Lung (tissue), 12 donors: Measurements from ENCODE around the gene OSBPL9. TPM values are rescaled to one million over a fixed set of nuclear protein-coding genes. Genes with fewer than 3 reads are reported as not detected.

ENCODE experiments used
- ATAC-seq: fragments of 200-7000 bp; cut with Tn5 transposase; one replicate; pipeline ENCODE4 v1.9.1; 2020; ENCODE audit warnings: moderate number of reproducible peaks; ENCODE audit not compliant: insufficient read depth, low FRiP score
- DNase-seq, 3 donors: peaks; one replicate each; pipeline ENCODE4 v3.0.0-alpha.2; 2013 to 2017
- H3K27ac ChIP-seq, 2 donors: one replicate each; pipeline ENCODE4 v1.5.1; 2013; ENCODE audit warnings: mild to moderate bottlenecking in 2 of 2, moderate library complexity in 2 of 2, control low read depth in 1 of 2, inconsistent platforms in 1 of 2, low read depth in 1 of 2, low read length in 1 of 2
- H3K27me3 ChIP-seq, 3 donors: one replicate each; pipeline ENCODE4 v1.5.1; 2013; ENCODE audit warnings: low read length in 2 of 3; ENCODE audit not compliant: control insufficient read depth in 3 of 3, insufficient read depth in 3 of 3
- H3K36me3 ChIP-seq, 4 donors: one replicate each; pipeline ENCODE4 v1.5.1; 2013; ENCODE audit warnings: low read length in 4 of 4, mild to moderate bottlenecking in 1 of 4, moderate library complexity in 1 of 4; ENCODE audit not compliant: control insufficient read depth in 4 of 4, insufficient read depth in 4 of 4
- H3K4me1 ChIP-seq, 5 donors: one replicate each; pipeline ENCODE4 v1.5.1; 2013; ENCODE audit warnings: low read length in 5 of 5, mild to moderate bottlenecking in 2 of 5, moderate library complexity in 1 of 5; ENCODE audit not compliant: control insufficient read depth in 5 of 5, insufficient read depth in 5 of 5
- H3K4me3 ChIP-seq: one replicate; pipeline ENCODE4 v1.5.1; 2013; ENCODE audit warnings: mild to moderate bottlenecking, control low read depth, moderate library complexity
- H3K9ac ChIP-seq, 2 donors: one replicate each; pipeline ENCODE4 v1.5.1; 2013; ENCODE audit warnings: low read length in 2 of 2, control low read depth in 1 of 2; ENCODE audit not compliant: insufficient read depth in 1 of 2
- H3K9me3 ChIP-seq, 4 donors: one replicate each; pipeline ENCODE4 v1.5.1; 2013; ENCODE audit warnings: low read length in 3 of 4, mild to moderate bottlenecking in 1 of 4, moderate library complexity in 1 of 4; ENCODE audit not compliant: control insufficient read depth in 4 of 4, insufficient read depth in 3 of 4
- CTCF ChIP-seq: IDR thresholded peaks from 2 replicates; pipeline ENCODE4 v1.5.1; 2012; ENCODE audit warnings: mild to moderate bottlenecking; ENCODE audit errors: control extremely low read depth, extremely low read depth
- WGBS, 2 donors: extraction: QIAGEN DNeasy Blood & Tissue Kit; methylation state at CpG; one replicate each; pipeline ENCODE4 v1.1.7; 2013; 5-methylcytosine and 5-hydroxymethylcytosine counted together
- polyA plus RNA-seq, 2 donors: library from polyadenylated mRNA; stranded (reverse); fragments of 200-250 nt; gene quantifications; one replicate each; pipeline ENCODE4 v1.2.1, GENCODE V29; 2013
- total RNA-seq, 2 donors: library from RNA; depleted of rRNA in 1 of 2; stranded (reverse); fragments of >200 nt in 1 of 2; gene quantifications; one replicate each; pipeline ENCODE4 v1.2.1, GENCODE V29; 2014 to 2021
- donor health status: control.
- donor health status: control.
- donor health status: Bipolar disorder and iron deficiency.
- donor health status: healthy.
- donor health status: DM: yes; HTN: yes; CAD: no.

The OSBPL9 gene
- total and polyA plus RNA-seq, 4 donors: 36.8 to 135 (median 72.4) TPM

GRCh38 chr1:51651552-51651942 lies 34.7 kb downstream of the OSBPL9 start:
- no peak overlapping the region for H3K27ac ChIP-seq
- H3K4me1 ChIP-seq: peaks cover 0 to 26% (median 9%) of the 10 kb centered on the region in 5 donors
- H3K9me3 ChIP-seq: no peaks in the 10 kb centered on the region
- no peak overlapping the region for H3K4me3 ChIP-seq
- no peak for DNase-seq
- no peak for TF ChIP-seq CTCF
- H3K27me3 ChIP-seq: no peaks in the 10 kb centered on the region
- ATAC-seq: no peak
- WGBS, 2 donors: 95 to 97% methylated on average over 3 of the region's 3 CpGs
- no peak overlapping the region for H3K9ac ChIP-seq
- peaks cover 0 to 4% (median 1%) of the 10 kb centered on the region in 4 donors for H3K36me3 ChIP-seq

GRCh38 chr1:51652599-51652998 lies 35.7 kb downstream of the OSBPL9 start:
- Histone ChIP-seq H3K4me3 (no peak overlapping the region), H3K27ac (no peak overlapping the region), H3K9ac (no peak overlapping the region), H3K9me3 (no peaks in the 10 kb centered on the region), H3K27me3 (no peaks in the 10 kb centered on the region), H3K36me3 (peaks cover 0 to 4% (median 1%) of the 10 kb centered on the region in 4 donors), H3K4me1 (peaks cover 0 to 25% (median 9%) of the 10 kb centered on the region in 5 donors)
- TF ChIP-seq CTCF: no peak
- DNase-seq: no peak
- no peak for ATAC-seq

DNA sequence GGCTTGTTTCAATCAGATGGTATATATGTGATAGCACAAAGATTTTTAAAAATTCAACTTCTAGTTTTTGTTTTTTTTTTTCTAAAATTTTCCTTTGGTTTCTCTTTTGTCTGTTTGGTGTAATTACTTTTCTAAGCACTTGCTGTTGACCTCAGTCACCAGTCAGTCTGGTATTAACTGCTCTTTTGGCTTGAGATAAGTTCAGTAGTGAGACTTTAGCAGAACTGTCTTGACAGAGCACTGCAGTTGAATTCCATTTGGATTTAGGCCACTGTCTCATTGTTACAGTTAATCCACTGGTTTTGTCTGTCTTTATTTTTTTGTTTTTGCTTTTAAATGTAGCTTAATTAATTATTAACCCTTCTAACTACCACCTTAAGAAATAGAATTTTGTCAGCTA lies 36.2 kb downstream of the OSBPL9 start:
- H3K27ac ChIP-seq: no peak overlapping the region
- no peak overlapping the region for H3K9ac ChIP-seq
- H3K4me1 ChIP-seq: peaks cover 0 to 20% (median 5%) of the 10 kb centered on the region in 5 donors
- H3K27me3 ChIP-seq: no peaks in the 10 kb centered on the region
- H3K4me3 ChIP-seq: no peak overlapping the region
- ATAC-seq (no peak), DNase-seq (no peak)
- TF ChIP-seq CTCF: no peak
- no peaks in the 10 kb centered on the region for H3K9me3 ChIP-seq
- peaks cover 0 to 4% (median 1%) of the 10 kb centered on the region in 4 donors for H3K36me3 ChIP-seq

DNA sequence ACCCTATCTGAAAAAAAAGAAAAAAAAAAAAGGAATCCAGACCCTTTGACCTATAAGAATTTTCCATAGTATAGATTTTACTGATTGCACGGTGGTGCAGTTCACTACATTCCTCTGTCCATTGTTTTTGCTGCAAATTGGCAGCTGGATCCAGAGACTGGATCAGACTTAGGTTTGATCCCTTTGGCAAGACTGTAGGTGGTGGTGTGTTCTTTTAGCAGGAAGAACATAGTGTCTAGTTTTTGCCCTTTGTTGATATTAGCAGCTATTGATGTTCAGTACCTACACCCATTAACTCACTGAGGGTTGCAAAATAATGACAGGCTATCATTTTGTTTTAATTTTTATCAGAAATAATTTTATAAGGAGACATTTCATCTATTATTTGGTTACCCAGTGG lies 37.1 kb downstream of the OSBPL9 start:
- DNase-seq (no peak), ATAC-seq (no peak)
- no peak for TF ChIP-seq CTCF
- Histone ChIP-seq H3K9ac (no peak overlapping the region), H3K27me3 (no peaks in the 10 kb centered on the region), H3K27ac (no peak overlapping the region), H3K4me3 (no peak overlapping the region), H3K9me3 (no peaks in the 10 kb centered on the region), H3K36me3 (peaks cover 0 to 4% (median 1%) of the 10 kb centered on the region in 4 donors), H3K4me1 (peaks cover 0 to 19% (median 4%) of the 10 kb centered on the region in 5 donors)
- 76 to 78% methylated on average over 1 of the region's 1 CpG for WGBS, 2 donors
